BLaER1 (cell line): ENCODE data around the gene DGAT2.
A peak's percentile ranks its signal among the peaks of the same experiment; 100 is the strongest.

ENCODE experiments used
- H3K27ac ChIP-seq: shearing (Covaris generic); formaldehyde crosslinking; 2 replicates; pipeline ENCODE4 v1.8.1; 2022
- H3K27me3 ChIP-seq: shearing (Covaris generic); formaldehyde crosslinking; 2 replicates; pipeline ENCODE4 v1.8.1; 2022
- H3K36me3 ChIP-seq: shearing (Covaris generic); formaldehyde crosslinking; 2 replicates; pipeline ENCODE4 v1.8.1; 2022
- H3K4me1 ChIP-seq: shearing (Covaris generic); formaldehyde crosslinking; 2 replicates; pipeline ENCODE4 v1.8.1; 2022
- H3K4me2 ChIP-seq: shearing (Covaris generic); formaldehyde crosslinking; 2 replicates; pipeline ENCODE4 v1.8.1; 2022
- H3K4me3 ChIP-seq: shearing (Covaris generic); formaldehyde crosslinking; 2 replicates; pipeline ENCODE4 v1.8.1; 2022
- H3K9ac ChIP-seq: shearing (Covaris generic); formaldehyde crosslinking; 2 replicates; pipeline ENCODE4 v1.8.1; 2022
- H3K9me3 ChIP-seq: shearing (Covaris generic); formaldehyde crosslinking; 2 replicates; pipeline ENCODE4 v1.8.1; 2022
- H4K20me1 ChIP-seq: shearing (Covaris generic); formaldehyde crosslinking; 2 replicates; pipeline ENCODE4 v1.8.1; 2022
- Cebpa-rat ChIP-seq: shearing (Covaris generic); IDR thresholded peaks from 2 replicates; pipeline ENCODE4 v1.8.1; 2022

DGAT2 gene

DNA sequence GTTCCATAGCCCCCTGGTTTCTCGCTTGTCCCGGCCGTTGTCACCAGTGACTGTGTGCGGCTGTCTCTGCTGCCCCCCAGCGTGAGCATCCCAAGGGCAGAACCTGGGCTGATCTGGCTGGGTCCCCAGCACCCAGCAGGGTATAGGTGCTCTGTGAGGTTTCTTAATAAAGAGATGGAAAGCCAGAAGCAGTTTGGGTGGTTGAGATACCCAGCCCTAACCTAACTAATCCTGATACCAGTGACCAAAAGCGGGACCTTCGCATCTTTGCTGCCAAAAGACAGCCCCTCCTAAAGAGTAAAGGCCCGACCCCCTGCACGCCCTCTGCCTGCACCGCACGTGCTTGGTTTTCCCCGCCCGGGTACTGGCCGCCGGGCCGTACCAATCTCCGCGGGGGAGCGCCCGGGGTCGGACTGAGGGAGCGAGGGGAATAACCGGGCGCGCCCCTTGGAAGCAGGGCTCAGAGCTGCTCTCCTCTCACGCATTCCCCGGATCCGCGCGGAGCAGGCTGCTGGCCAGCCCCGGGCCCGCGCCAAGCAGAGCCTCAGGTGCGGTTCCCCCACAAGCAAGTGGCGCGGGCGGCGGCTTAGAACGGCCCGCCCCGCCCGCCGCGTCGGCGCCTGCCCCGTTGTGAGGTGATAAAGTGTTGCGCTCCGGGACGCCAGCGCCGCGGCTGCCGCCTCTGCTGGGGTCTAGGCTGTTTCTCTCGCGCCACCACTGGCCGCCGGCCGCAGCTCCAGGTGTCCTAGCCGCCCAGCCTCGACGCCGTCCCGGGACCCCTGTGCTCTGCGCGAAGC, at the start of gene DGAT2:
DGAT2 (plus strand) TSS at position 667 of the 797 bp plus-strand sequence. CDS start 214 bp downstream, outside the sequence.
- Histone ChIP-seq H3K4me2 (peak within 1 kb of the TSS; percentile 78), H3K4me3 (peak within 1 kb of the TSS; percentile 59), H3K4me1 (peaks cover 13% of the 10 kb centered on the region), H3K9ac (peak within 1 kb of the TSS; percentile 78), H4K20me1 (no peaks in the 10 kb centered on the region), H3K9me3 (peaks cover 5% of the 10 kb centered on the region; the same call in 1 of the 2 replicates), H3K27ac (peak within 1 kb of the TSS; percentile 83), H3K27me3 (peaks cover 39% of the 10 kb centered on the region), H3K36me3 (no peaks in the 10 kb centered on the region)
- TF ChIP-seq Cebpa-rat = no peak

DNA sequence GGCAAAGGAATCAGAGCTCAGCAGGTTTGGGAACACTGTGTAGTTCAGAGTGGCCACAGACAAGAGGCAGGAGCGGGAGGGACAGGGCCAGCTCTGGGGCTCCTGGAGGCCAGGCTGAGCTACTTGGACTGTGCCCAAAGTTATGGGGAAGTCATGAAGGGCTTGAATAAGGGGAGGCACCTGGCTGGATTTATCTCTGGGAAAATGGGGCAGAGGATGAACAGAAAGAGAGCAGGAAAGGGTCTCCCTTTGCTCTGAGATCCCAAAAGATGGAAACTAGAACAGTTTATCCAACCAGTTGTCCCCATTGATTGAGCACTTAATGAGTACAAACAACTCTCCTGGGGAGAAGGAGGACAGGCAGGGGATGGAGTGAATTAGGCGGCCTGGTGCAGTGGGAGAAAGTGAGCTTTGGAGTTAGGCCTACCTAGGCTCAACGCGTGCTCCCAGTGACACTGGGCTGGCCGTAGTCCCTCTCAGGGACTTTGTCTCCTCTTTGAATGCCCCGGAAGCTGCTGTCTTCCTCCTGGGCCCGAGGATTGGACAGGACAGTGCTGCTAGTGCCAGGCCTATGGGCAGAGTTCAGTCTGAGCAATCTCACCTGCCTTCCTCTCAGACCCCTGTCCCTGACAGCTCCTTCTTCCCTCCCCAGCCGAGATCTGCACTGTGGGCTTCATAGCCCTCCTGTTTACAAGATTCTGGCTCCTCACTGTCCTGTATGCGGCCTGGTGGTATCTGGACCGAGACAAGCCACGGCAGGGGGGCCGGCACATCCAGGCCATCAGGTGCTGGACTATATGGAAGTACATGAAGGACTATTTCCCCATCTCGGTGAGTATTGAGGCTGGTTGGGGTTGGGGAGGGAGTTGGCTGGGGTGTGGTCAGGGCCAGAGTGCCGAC, 49.0 kb upstream of the DGAT2 start:
- Histone ChIP-seq H3K4me2 (no peak overlapping the region), H3K27ac (no peak overlapping the region), H4K20me1 (no peaks in the 10 kb centered on the region), H3K36me3 (no peaks in the 10 kb centered on the region), H3K4me1 (no peaks in the 10 kb centered on the region), H3K4me3 (no peak overlapping the region), H3K9ac (no peak overlapping the region), H3K9me3 (no peaks in the 10 kb centered on the region), H3K27me3 (no peaks in the 10 kb centered on the region)
- TF ChIP-seq Cebpa-rat = no peak

- TF ChIP-seq Cebpa-rat = no peak
- no peaks in the 10 kb centered on the region for H3K4me1 ChIP-seq
- no peaks in the 10 kb centered on the region for H3K9me3 ChIP-seq
- no peak overlapping the region for H3K4me3 ChIP-seq
- no peak overlapping the region for H3K27ac ChIP-seq
- H3K9ac ChIP-seq = no peak overlapping the region
- no peaks in the 10 kb centered on the region for H3K27me3 ChIP-seq
- H3K36me3 ChIP-seq = no peaks in the 10 kb centered on the region
- H3K4me2 ChIP-seq = no peak overlapping the region
- H4K20me1 ChIP-seq = no peaks in the 10 kb centered on the region
Measured at GRCh38 chr11:75720639-75721038, 47.9 kb upstream of the DGAT2 start.

- TF ChIP-seq Cebpa-rat = no peak
- no peaks in the 10 kb centered on the region for H3K9me3 ChIP-seq
- H3K36me3 ChIP-seq = no peaks in the 10 kb centered on the region
- no peaks in the 10 kb centered on the region for H3K4me1 ChIP-seq
- H3K27ac ChIP-seq = no peak overlapping the region
- H3K27me3 ChIP-seq = no peaks in the 10 kb centered on the region
- no peaks in the 10 kb centered on the region for H4K20me1 ChIP-seq
- no peak overlapping the region for H3K9ac ChIP-seq
- H3K4me2 ChIP-seq = no peak overlapping the region
- H3K4me3 ChIP-seq = no peak overlapping the region
Measured at GRCh38 chr11:75721852-75722668, 46.5 kb upstream of the DGAT2 start.

GRCh38 chr11:75722669-75723042, 45.9 kb upstream of the DGAT2 start:
- TF ChIP-seq Cebpa-rat = no peak
- no peaks in the 10 kb centered on the region for H3K4me1 ChIP-seq
- H3K4me2 ChIP-seq = no peak overlapping the region
- no peaks in the 10 kb centered on the region for H3K36me3 ChIP-seq
- H4K20me1 ChIP-seq = no peaks in the 10 kb centered on the region
- H3K27ac ChIP-seq = no peak overlapping the region
- H3K27me3 ChIP-seq = no peaks in the 10 kb centered on the region
- no peaks in the 10 kb centered on the region for H3K9me3 ChIP-seq
- H3K9ac ChIP-seq = no peak overlapping the region
- no peak overlapping the region for H3K4me3 ChIP-seq

- Histone ChIP-seq H3K27ac (no peak overlapping the region), H3K9ac (no peak overlapping the region), H3K9me3 (no peaks in the 10 kb centered on the region), H3K4me2 (no peak overlapping the region), H3K27me3 (no peaks in the 10 kb centered on the region), H4K20me1 (no peaks in the 10 kb centered on the region), H3K4me3 (no peak overlapping the region), H3K36me3 (no peaks in the 10 kb centered on the region), H3K4me1 (no peaks in the 10 kb centered on the region)
- no peak for TF ChIP-seq Cebpa-rat
Measured at GRCh38 chr11:75725547-75726320, 42.8 kb upstream of the DGAT2 start.

GRCh38 chr11:75728992-75729391, 39.6 kb upstream of the DGAT2 start:
- H3K9me3 ChIP-seq = no peaks in the 10 kb centered on the region
- TF ChIP-seq Cebpa-rat = no peak
- no peaks in the 10 kb centered on the region for H3K27me3 ChIP-seq
- H3K36me3 ChIP-seq = no peaks in the 10 kb centered on the region
- no peak overlapping the region for H3K27ac ChIP-seq
- no peak overlapping the region for H3K4me3 ChIP-seq
- peaks cover 2% of the 10 kb centered on the region for H3K4me1 ChIP-seq
- H3K4me2 ChIP-seq = no peak overlapping the region
- H4K20me1 ChIP-seq = no peaks in the 10 kb centered on the region
- H3K9ac ChIP-seq = no peak overlapping the region

DNA sequence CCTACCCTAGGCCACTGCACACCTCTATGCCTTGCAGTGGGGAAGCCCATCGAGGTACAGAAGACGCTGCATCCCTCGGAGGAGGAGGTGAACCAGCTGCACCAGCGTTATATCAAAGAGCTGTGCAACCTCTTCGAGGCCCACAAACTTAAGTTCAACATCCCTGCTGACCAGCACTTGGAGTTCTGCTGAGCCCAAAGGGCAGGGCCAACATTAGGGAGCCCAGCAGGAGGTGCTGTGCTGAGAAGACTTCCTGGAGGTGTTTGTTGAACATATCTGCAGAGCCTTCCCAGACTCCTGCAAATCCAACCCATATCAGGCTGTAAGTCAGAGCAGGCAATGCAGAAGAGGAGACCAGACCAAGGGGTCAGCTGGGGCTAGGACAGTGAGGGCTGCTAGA, 37.5 kb upstream of the DGAT2 start:
- Histone ChIP-seq H3K27me3 (no peaks in the 10 kb centered on the region), H3K9ac (no peak overlapping the region), H3K4me1 (peaks cover 18% of the 10 kb centered on the region), H4K20me1 (no peaks in the 10 kb centered on the region), H3K36me3 (no peaks in the 10 kb centered on the region), H3K4me3 (no peak overlapping the region), H3K9me3 (no peaks in the 10 kb centered on the region), H3K4me2 (no peak overlapping the region), H3K27ac (no peak overlapping the region)
- TF ChIP-seq Cebpa-rat = no peak

DNA sequence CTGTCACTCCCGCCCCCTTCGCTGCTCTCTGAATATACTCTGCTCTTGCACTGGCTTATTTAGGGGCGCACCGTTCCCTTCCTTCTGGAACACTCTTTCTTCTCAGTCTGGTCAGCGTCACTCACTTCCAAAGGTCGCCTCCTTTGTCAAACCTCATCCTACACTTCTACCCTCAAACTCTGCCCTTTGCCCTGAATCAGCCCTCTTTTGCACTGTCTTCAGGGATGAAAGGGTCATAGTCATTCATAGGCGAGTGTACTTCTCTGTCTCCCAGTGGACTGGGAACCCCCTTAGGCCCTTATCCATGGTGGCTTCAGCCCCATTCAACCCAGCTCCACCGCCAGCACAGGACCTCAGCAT, 35.5 kb upstream of the DGAT2 start:
- Histone ChIP-seq H3K36me3 (no peaks in the 10 kb centered on the region), H3K4me2 (no peak overlapping the region), H3K27me3 (no peaks in the 10 kb centered on the region), H3K4me3 (no peak overlapping the region), H3K9ac (no peak overlapping the region), H3K27ac (no peak overlapping the region), H3K4me1 (peaks cover 18% of the 10 kb centered on the region), H3K9me3 (no peaks in the 10 kb centered on the region), H4K20me1 (no peaks in the 10 kb centered on the region)
- TF ChIP-seq Cebpa-rat = no peak
